Neural progenitor cell (in vitro differentiated cells): Measurements from ENCODE around the gene MYL3.

Experiments
- EZH2 ChIP-seq: fragments of 200-600 bp; sonication (generic); IDR thresholded peaks from 2 replicates; pipeline ENCODE4 v1.6.1; 2017; ENCODE audit warnings: antibody characterized with exemption, mild to moderate bottlenecking, moderate library complexity
- EZH2phosphoT487 ChIP-seq: fragments of 200-600 bp; sonication (generic); IDR thresholded peaks from 2 replicates; pipeline ENCODE4 v1.6.1; 2017; ENCODE audit warnings: antibody characterized with exemption
- TF ChIP-seq, protein P1 (sequence below): fragments of 200-600 bp; sonication (generic); IDR thresholded peaks from 2 replicates; pipeline ENCODE4 v1.5.1; 2017; ENCODE audit warnings: antibody characterized with exemption, mild to moderate bottlenecking

DNA sequence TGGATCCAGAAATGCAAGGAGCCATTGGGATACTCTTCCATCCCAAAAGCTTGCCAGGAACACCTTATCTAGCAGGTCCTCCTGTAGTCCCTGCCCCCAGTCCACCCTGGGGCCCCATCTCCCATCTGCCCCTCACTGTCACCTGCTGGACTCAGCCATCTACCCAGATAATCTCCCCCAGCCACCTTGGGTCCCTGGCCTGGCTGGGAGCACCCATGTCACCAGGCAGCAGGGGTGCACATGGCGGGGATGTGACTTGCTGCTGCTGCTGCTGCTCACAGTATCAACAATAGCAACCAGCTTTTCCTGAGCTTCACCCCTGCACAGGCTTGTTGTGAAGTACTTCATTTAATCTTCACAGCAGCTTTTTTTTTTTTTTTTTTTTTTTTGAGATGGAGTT is 26.9 kb upstream of the MYL3 start:
- TF ChIP-seq EZH2 (no peak), EZH2phosphoT487 (no peak)
- TF ChIP-seq, protein P1, sequence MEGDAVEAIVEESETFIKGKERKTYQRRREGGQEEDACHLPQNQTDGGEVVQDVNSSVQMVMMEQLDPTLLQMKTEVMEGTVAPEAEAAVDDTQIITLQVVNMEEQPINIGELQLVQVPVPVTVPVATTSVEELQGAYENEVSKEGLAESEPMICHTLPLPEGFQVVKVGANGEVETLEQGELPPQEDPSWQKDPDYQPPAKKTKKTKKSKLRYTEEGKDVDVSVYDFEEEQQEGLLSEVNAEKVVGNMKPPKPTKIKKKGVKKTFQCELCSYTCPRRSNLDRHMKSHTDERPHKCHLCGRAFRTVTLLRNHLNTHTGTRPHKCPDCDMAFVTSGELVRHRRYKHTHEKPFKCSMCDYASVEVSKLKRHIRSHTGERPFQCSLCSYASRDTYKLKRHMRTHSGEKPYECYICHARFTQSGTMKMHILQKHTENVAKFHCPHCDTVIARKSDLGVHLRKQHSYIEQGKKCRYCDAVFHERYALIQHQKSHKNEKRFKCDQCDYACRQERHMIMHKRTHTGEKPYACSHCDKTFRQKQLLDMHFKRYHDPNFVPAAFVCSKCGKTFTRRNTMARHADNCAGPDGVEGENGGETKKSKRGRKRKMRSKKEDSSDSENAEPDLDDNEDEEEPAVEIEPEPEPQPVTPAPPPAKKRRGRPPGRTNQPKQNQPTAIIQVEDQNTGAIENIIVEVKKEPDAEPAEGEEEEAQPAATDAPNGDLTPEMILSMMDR, result no peak
